ENCODE data around the gene TMC4. TPM values are rescaled to one million over a fixed set of nuclear protein-coding genes. Genes with fewer than 3 reads are reported as not detected.

Gene TMC4
- polyA plus RNA-seq, 1 donor (not counting 4 experiments of a cell fraction or from before 2014, with no cell fraction given): 1.5 TPM

DNA sequence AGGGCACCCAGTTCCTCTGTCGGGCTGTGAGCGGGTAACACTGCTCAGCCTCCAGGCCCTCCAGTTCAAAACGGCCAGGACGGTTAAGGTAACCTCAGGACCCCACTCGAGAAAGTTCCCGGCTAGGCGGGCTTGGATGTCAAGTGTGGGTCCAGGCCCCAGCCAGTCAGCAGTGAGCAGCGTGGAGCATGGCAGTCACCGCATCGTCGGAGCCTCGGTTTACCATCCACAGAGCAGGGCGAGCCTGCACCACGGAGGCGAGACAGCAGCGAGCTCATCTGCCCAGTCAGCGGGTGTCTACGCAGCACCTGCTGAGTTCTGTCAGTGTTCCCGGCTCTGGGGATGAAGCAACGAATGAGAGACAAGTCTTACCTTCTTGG, 43.4 kb downstream of the TMC4 start:
- dilution Hi-C loops (cut with MboI; ENCODE audit: extremely low pct_ligation_motif_present, low sequenced_read_pairs): no loop called here
- DNase-seq (ENCODE audit: low read depth, low spot score): no peak
- no peak overlapping the region for H3K4me2 ChIP-seq (ENCODE audit: control insufficient read depth, extremely low read depth, insufficient read depth, low read depth, low read length)
- peaks cover 4% of the 10 kb centered on the region for H3K4me1 ChIP-seq (ENCODE audit: control insufficient read depth, extremely low read depth, insufficient read depth, low read length)
- TF ChIP-seq, protein P1, sequence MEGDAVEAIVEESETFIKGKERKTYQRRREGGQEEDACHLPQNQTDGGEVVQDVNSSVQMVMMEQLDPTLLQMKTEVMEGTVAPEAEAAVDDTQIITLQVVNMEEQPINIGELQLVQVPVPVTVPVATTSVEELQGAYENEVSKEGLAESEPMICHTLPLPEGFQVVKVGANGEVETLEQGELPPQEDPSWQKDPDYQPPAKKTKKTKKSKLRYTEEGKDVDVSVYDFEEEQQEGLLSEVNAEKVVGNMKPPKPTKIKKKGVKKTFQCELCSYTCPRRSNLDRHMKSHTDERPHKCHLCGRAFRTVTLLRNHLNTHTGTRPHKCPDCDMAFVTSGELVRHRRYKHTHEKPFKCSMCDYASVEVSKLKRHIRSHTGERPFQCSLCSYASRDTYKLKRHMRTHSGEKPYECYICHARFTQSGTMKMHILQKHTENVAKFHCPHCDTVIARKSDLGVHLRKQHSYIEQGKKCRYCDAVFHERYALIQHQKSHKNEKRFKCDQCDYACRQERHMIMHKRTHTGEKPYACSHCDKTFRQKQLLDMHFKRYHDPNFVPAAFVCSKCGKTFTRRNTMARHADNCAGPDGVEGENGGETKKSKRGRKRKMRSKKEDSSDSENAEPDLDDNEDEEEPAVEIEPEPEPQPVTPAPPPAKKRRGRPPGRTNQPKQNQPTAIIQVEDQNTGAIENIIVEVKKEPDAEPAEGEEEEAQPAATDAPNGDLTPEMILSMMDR (optimal IDR thresholded peaks at IDR 0.05 in 1 of 3, IDR thresholded peaks at IDR 0.05 in 1 of 3, conservative IDR thresholded peaks at IDR 0.05 in 1 of 3; ENCODE audit: extremely low read depth in 1 of 3, insufficient read depth in 2 of 3, low read length in 3 of 3): no peak
- TF ChIP-seq EZH2 (IDR thresholded peaks at IDR 0.05; ENCODE audit: low read length): no peak
- no peaks in the 10 kb centered on the region for H3K79me2 ChIP-seq (ENCODE audit: control insufficient read depth, insufficient read depth, low read length)
- H3K27ac ChIP-seq (ENCODE audit: control insufficient read depth, insufficient read depth, low read length): no peak overlapping the region
- no peaks in the 10 kb centered on the region for H3K9me1 ChIP-seq (ENCODE audit: control insufficient read depth, extremely low read depth, insufficient read depth, low read length)
- no peak for FAIRE-seq
- no peaks in the 10 kb centered on the region for H4K20me1 ChIP-seq (ENCODE audit: control insufficient read depth, extremely low read depth, insufficient read depth, low read length)
- H3K36me3 ChIP-seq (ENCODE audit: control insufficient read depth in 2 of 2, extremely low read depth in 1 of 2, insufficient read depth in 2 of 2, low read length in 2 of 2): peaks cover 23 to 26% of the 10 kb centered on the region in 2 experiments
- no peak overlapping the region for H2AFZ ChIP-seq (ENCODE audit: control insufficient read depth, low read length)
- no peaks in the 10 kb centered on the region for H3K27me3 ChIP-seq (ENCODE audit: control insufficient read depth, extremely low read depth, insufficient read depth, low read length)
- no peak overlapping the region for H3K4me3 ChIP-seq (ENCODE audit: control insufficient read depth in 2 of 3, extremely low read depth in 1 of 3, insufficient read depth in 2 of 3, low read depth in 1 of 3, low read length in 3 of 3)
- H3K9me3 ChIP-seq (ENCODE audit: control insufficient read depth, low read depth, low read length): no peaks in the 10 kb centered on the region
- no peak overlapping the region for H3K9ac ChIP-seq (ENCODE audit: control insufficient read depth, extremely low read depth, insufficient read depth, low read length)

DNA sequence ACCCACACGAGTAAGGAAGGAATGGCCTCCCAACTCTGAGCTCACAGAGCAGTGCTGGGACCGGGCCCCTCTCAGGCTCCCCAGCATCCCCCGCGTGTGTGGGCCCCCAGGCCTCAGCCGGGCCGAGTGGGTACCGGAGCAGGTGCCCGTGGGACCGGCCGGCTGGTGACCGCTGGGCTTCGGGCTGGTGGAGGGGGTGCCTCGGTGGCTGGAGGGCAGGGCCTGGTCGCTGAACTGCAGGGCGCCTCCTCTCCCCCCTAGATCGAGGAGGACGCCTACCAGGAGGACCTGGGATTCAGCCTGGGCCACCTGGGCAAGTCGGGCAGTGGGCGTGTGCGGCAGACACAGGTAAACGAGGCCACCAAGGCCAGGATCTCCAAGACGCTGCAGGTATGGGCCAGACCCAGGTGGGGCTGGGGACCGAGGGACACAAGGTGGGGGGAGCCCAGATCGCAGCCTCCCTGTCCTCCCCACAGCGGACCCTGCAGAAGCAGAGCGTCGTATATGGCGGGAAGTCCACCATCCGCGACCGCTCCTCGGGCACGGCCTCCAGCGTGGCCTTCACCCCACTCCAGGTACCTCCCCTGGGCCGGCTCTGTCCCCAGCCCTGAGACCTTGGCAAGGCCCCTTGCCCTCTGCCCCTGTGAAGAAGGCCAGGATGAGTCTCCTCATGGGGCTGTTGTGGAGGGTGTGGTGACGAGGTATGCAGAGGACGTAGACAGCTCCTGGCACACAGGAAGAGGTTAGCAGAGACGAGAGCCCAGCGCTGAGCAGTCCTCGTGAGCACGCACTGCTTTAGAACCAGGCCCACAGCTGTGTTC, 44.0 kb downstream of the TMC4 start:
- Histone ChIP-seq H3K9me3 (ENCODE audit: control insufficient read depth, low read depth, low read length) (no peaks in the 10 kb centered on the region), H3K36me3 (ENCODE audit: control insufficient read depth in 2 of 2, extremely low read depth in 1 of 2, insufficient read depth in 2 of 2, low read length in 2 of 2) (peaks cover 28 to 30% of the 10 kb centered on the region in 2 experiments), H4K20me1 (ENCODE audit: control insufficient read depth, extremely low read depth, insufficient read depth, low read length) (no peaks in the 10 kb centered on the region), H3K9me1 (ENCODE audit: control insufficient read depth, extremely low read depth, insufficient read depth, low read length) (no peaks in the 10 kb centered on the region), H3K9ac (ENCODE audit: control insufficient read depth, extremely low read depth, insufficient read depth, low read length) (no peak overlapping the region), H3K79me2 (ENCODE audit: control insufficient read depth, insufficient read depth, low read length) (no peaks in the 10 kb centered on the region), H3K4me2 (ENCODE audit: control insufficient read depth, extremely low read depth, insufficient read depth, low read depth, low read length) (no peak overlapping the region), H3K4me1 (ENCODE audit: control insufficient read depth, extremely low read depth, insufficient read depth, low read length) (no peaks in the 10 kb centered on the region), H3K4me3 (ENCODE audit: control insufficient read depth in 2 of 3, extremely low read depth in 1 of 3, insufficient read depth in 2 of 3, low read depth in 1 of 3, low read length in 3 of 3) (no peak overlapping the region), H3K27me3 (ENCODE audit: control insufficient read depth, extremely low read depth, insufficient read depth, low read length) (no peaks in the 10 kb centered on the region), H2AFZ (ENCODE audit: control insufficient read depth, low read length) (no peak overlapping the region), H3K27ac (ENCODE audit: control insufficient read depth, insufficient read depth, low read length) (no peak overlapping the region)
- TF ChIP-seq, protein P1 (optimal IDR thresholded peaks at IDR 0.05 in 1 of 3, IDR thresholded peaks at IDR 0.05 in 1 of 3, conservative IDR thresholded peaks at IDR 0.05 in 1 of 3; ENCODE audit: extremely low read depth in 1 of 3, insufficient read depth in 2 of 3, low read length in 3 of 3): no peak
- no peak for TF ChIP-seq EZH2 (IDR thresholded peaks at IDR 0.05; ENCODE audit: low read length)
- FAIRE-seq (no peak), DNase-seq (ENCODE audit: low read depth, low spot score) (no peak)
- dilution Hi-C loops (cut with MboI; ENCODE audit: extremely low pct_ligation_motif_present, low sequenced_read_pairs): no loop called here
